Stimulated activated CD4-positive, alpha-beta T cell treated with anti-CD3 and anti-CD28 coated beads, Interleukin-1b, Interleukin-23, amount 100 ng/mL, for 1 hour (primary cell): ENCODE results near the gene NTN3.
"Not testable (repeated sequence)": the region's sequence is repeated elsewhere in the genome, so short reads cannot be mapped to it uniquely, and the experiment has no call there.

Source experiments
- DNase-seq, 2 donors: peaks; one replicate each; pipeline ENCODE4 v3.0.0-alpha.2; 2020; ENCODE audit warnings: low read depth in 2 of 2

NTN3 gene

GRCh38 chr16:2479996-2480395 lies 8.9 kb downstream of the NTN3 start:
- DNase-seq = not testable (repeated sequence)

- no peak for DNase-seq
Measured at GRCh38 chr16:2480948-2481347, 9.9 kb downstream of the NTN3 start.

DNA sequence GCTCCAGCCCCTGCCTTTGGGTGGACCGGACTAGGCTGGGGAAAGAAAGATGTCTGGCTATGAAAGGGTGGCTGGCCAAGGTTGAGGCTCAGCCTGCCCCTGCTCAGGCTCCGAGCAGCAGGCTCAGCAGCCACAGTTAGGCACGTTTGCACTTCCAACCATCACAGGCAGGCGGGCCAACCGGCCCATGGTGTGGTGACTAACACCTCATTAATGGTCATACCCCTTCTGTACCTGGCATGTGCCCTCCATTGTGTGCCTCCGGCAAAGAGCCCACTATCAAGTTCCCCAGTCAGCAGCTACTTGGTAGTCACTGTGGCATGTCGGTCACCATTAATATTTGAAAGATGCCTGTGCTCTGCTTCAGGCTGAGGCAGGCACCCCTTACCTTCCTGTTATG lies 10.6 kb downstream of the NTN3 start:
- no peak for DNase-seq

DNA sequence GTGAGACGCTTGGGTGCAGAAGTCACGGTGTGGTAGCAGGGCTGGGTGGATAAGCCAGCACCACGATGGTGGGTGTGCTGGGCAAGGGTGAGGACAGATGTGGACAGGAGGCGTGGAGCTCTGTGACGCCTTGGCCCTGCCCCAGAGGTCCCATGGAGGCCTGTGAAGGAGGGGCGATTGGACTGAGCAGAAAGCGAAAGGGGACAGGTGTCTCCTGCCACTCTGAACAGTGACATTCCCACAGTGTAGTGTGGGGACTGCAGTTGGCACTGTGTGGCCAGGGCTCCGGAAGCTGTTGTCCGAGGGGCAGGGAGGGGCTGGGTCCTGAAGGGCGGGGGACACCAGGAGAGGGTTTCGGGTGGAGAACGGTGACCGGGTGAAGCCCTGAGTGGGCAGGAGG lies 11.2 kb downstream of the NTN3 start:
- DNase-seq = no peak

DNA sequence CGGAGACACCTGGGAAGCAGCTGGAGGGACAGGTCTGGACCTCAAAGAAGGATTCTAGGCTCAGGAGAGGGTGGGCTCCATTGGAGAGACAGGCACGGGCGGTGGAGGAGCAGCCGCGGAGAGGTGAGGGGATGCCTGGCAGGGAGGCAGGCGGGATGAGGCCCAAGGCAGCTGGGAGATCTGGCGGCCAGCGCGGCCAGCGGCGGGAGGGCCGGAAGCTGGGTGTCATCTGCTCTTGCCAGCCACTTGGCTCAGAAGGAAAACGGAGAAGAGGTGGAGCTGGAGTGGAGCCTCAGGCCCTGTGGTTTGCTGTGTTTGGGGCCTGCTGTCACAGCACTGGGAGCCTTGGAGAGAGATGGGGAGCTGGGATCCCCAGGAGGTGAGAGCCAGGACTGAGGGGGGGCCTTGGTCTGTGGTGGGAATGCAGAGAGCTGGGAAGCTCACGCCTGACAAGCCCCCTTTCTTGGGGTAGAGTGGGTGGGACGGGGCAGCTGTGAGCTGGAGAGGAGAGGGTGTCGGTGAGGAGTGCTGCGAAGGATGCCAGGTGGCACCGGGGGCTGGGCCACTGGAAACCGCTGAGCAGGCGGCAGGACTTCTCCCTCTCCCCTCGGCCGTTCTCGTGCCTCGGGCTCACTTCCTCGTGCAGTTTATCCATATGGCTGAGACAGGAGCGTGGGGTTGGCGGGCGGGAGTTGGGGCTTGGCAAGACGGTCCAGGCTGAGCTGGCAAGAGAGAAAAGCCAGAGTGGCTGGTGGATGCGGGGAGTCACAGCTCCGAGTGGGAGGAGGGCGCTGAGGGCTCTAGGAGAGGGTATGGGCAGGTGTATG lies 11.8 kb downstream of the NTN3 start:
- DNase-seq = no peak

DNA sequence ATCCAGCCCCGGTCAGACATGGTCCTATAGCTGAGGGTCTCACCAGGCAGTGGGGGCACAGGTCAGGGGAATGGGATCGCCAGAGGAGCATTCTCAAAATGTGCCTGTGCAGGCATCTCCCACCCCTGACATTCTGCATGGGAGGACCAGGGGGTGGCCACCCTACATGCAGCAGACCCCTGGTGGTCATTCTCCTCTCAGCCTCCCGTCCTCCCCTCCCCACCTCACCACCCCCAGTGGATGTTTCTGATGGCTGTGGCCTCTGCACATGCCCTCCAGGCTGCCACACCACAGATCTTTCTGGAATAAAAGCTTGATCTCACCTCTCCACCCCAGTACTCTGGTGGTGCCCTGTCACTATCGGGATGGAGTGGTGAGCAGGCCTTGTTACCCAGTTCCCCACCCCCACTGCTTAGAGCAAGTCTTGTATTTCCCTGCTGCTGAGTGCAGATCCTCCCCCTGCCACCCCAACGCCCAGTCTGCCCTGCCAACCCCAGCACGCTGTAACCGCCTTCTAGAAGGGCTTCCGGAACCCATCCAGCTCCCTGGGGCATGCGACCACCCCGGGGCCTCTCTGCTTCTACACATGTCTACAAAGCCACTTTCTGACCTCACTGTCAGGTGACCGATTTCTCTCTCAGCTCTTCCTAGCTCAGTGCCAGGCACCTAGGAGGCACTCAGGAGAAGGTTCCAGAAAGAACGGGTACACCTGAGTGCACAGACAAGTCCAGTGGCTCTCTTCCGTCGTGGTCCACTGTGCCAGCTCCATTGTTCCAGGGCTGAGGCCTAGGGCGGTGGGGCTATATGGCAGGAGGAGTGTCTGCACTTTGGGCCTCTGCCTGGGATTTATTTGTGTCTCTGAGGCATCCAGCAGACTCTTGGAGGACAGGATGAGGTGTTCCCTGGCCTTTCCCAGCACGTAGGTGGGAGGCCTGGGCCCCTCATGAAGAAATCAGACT lies 13.1 kb downstream of the NTN3 start:
- no peak for DNase-seq

DNA sequence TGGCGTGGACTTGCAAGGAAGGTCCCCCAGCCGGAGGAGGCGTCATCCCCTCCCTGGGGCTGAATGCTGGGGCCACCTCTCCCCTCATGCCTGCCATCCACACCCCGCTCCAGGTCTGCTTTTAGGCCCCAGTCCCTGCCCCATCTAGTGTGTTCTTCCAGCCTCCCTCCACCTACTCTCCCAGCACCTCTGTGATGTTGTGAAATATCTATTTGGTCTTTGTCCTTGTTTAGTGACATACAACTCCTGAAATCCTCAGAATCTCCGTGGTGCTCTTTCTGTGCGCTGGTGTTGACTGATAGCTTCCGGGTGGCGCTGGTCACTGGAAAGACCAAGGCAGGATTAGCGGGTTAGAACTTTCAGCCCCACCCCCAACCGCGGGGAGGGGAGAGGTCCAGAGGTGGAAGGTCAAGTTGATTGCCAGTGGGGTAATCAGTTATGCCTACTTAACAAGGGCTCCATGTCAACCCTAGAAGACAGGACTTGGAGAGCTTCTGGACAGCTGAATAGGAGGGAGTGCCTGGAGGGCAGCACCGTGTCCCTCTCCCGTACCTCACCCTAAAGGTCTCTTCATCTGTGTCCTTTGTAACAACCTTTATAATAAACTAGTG lies 13.9 kb downstream of the NTN3 start:
- no peak for DNase-seq

GRCh38 chr16:2485811-2486507 lies 14.9 kb downstream of the NTN3 start:
- DNase-seq = no peak

DNA sequence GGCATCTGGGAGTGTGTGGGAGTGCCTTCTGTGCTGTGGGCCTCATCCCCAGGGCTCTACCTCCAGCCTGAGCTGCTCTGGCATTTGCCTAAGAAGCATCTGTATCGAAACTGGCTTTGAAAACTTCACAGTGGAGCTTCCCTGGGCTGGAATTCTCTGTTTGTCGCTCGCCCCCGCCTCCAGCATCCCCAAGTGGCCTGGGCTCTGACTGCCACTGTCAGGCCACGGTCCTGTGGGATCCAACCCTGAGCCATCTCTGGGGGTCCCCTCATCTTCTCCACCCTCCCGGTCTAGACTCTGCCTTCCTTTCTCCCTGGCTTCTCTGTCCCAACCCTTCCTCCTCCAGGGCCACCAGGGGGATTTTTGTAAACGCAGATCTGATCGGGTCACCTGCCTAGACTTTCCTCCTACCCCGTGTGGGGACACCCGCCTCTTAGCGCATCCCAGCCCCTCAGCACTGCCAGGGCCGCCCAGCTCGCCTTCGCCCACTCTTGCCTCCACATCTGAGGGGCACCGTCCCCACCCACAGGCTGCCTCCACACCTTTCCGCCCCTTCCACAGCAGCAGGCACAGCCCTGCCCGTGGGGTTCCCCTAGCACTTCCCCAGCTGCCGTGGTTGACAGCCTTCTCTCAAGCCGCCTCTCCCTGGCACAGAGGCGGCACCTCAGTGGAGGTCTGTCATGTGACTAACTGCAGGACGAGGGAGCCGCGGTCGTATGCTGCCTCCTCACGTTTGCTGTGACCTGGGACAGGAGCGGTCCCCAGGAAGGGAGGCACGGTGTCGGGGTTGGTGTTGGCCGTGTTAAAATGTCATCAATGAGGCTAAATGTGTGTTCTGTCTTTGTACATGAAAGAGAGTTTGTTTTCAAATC lies 15.8 kb downstream of the NTN3 start:
- DNase-seq = peak; percentile 42 to 64

DNA sequence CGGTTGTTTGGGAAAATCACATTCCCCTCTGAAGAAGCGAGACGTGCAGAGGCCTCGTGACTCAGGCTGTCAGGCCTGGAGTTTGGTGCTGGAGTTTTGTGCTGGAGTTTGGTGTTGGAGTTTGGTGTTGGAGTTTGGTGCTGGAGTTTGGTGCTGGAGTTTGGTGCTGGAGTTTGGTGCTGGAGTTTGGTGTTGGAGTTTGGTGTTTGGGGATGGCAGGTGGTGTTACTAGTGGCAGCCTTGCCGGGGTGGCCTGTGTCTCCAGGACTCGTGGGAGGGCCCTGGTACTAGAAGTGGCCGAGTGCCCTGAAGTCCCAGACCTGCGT lies 16.4 kb downstream of the NTN3 start:
- DNase-seq = no peak

GRCh38 chr16:2487903-2488531 lies 16.9 kb downstream of the NTN3 start:
- no peak for DNase-seq

DNA sequence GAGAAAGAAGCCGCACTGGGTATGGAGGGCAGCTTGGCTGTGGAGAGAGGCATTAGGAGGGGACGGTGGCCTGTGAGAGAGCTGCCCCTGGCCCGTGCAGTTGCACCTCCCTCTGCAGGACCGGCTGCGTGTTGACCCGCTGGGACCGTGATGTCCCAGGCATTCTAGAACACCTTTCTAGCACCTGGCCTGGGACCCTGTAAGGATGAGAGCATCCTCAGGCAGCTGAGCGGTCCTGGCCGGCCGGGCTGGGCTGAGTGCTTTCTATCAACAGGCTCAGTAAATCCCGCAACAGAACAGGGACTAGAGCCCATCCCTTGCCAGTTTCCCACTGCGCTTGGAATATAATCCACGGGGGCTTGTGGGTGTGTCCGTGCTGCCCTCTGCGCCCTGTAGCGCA lies 18.5 kb downstream of the NTN3 start:
- no peak for DNase-seq

DNA sequence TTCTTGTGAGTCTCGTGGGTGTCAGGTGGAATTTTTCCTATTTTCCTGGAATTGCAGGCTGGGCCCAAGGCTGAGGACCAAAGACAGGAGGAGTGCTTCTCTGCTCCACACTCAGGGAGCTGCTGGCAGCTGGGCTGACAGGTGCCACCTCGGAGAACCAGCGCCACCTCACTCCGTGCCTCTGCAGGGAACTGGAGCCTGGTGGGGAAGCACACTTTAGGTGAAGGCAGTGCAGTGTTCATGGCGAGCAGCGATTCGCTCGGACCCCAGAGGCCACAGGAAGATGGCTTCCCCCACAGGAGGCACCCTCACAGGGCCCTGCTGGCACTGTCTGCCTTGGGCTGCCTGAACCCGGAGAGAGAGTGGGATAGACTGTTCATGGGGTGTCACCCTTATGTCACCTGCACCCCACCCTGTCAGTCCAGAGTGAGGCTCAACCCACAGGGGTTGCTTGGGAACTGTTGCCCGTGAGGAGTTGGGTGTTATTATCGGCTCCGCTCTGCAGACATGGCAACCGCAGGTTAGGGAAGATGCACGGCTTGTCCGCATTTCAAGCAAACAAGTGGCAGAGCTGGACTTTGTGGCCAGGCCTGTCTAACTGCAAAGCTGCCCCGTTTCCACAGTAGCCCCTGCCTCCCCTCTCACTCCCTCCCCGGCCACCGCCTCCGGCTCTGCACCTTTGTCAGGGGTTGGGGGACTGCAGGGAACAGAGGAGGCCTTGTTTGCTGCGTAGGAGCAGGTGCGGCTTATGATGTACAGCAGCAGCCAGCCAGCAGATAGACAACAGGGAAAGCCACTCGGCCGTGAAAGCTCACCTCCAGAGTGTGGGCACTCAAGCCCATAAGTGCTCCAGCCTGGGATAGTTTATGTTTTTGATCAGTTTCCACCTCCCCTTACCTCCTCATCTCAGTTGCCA lies 19.4 kb downstream of the NTN3 start:
- DNase-seq = no peak

GRCh38 chr16:2492292-2492691 lies 21.2 kb downstream of the NTN3 start:
- no peak for DNase-seq

DNA sequence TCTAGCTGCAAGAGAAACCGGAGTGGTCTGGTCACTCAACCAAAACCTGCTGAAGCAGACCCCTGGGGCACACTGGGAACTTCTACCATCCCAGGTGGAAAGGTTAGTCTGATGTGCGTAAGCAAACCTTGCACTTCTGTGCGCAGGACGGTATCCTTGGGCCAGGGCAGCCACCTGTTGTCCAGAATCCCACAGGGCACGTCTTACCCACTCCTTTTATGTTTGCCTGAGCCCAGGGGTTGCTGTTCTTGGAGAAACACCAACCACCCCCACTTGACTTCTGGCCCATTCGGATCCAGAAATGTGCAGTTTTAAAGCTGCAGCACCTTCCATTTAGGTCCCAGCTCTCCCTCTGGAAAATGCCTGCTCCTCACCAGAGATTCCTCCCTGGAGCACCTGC lies 22.5 kb downstream of the NTN3 start:
- no peak for DNase-seq

DNA sequence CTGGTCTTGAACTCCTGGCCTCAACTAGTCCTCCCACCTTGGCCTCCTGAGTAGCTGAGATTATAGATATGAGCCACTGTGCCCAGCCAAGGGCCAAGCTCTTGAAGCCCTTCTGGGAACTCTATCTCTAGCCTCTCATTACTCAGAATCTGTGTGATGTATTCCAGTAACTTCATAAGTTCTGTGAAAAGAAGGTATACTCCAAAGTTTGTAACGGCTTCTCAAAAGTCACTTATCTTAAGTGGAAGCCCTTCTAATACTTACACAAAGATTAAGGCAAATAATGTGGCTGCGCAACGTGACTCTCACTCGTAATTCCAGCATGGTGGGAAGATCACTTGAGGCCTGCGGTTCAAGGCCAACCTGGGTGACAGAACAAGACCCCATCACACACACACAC lies 23.5 kb downstream of the NTN3 start:
- no peak for DNase-seq

GRCh38 chr16:2495041-2495440 lies 23.9 kb downstream of the NTN3 start:
- DNase-seq = no peak

DNA sequence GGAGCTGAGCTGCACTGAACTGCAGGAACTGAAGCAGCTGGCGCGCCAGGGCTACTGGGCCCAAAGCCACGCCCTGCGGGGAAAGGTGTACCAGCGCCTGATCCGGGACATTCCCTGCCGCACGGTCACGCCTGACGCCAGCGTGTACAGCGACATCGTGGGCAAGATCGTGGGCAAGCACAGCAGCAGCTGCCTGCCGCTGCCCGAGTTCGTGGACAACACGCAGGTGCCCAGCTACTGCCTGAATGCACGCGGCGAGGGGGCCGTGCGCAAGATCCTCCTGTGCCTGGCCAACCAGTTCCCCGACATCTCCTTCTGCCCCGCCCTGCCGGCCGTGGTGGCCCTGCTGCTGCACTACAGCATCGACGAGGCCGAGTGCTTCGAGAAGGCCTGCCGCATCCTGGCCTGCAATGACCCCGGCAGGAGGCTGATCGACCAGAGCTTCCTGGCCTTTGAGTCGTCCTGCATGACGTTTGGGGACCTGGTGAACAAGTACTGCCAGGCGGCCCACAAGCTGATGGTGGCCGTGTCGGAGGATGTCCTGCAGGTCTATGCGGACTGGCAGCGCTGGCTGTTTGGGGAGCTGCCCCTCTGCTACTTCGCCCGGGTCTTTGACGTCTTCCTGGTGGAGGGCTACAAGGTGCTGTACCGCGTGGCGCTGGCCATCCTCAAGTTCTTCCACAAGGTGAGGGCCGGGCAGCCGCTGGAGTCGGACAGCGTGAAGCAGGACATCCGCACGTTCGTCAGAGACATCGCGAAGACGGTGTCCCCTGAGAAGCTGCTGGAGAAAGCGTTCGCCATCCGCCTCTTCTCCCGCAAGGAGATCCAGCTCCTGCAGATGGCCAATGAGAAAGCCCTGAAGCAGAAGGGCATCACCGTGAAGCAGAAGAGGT lies 25.4 kb downstream of the NTN3 start:
- no peak for DNase-seq
